ENCODE data around the gene BCAT1. TPM values are rescaled to one million over a fixed set of nuclear protein-coding genes. Genes with fewer than 3 reads are reported as not detected.
"Not testable (repeated sequence)": the region's sequence is repeated elsewhere in the genome, so short reads cannot be mapped to it uniquely, and the experiment has no call there.

The BCAT1 gene
- total and polyA plus RNA-seq, 2 donors (not counting 3 experiments of a cell fraction or from before 2014, with no cell fraction given): 21.6 to 267 TPM

DNA sequence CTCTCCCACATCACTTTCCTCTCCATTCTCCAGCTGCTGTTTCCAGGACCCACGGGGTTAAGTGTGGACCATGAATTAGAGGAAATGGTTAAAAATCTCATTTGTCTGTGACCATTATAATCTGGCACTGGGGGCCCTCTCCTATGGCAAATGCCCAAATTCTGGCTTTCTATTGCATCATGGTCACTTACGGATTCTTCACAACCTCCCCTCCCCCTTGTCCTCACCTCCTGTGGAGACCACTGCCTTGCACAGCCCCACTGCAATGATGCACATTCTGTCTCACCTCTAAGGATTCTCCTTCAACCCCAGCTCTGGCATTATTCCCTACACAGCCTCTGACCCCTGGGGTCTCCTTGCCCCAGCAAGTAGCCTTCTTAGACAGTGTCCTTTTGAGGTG is 18.9 kb downstream of the BCAT1 start:
- Histone ChIP-seq H3K27me3 (ENCODE audit: control insufficient read depth in 2 of 2, insufficient read depth in 2 of 2, low read length in 2 of 2) (no peaks in the 10 kb centered on the region), H4K20me1 (replicated peaks; ENCODE audit: control insufficient read depth, extremely low read depth, insufficient read depth, low read length) (no peaks in the 10 kb centered on the region), H3K27ac (ENCODE audit: insufficient read depth, low read depth, low read length) (no peak overlapping the region), H3K4me3 (replicated peaks in 1 of 3; ENCODE audit: insufficient read depth in 1 of 3, low read depth in 1 of 3, low read length in 3 of 3) (no peak overlapping the region), H3K9me3 (replicated peaks; ENCODE audit: control insufficient read depth, insufficient read depth, low read length) (no peaks in the 10 kb centered on the region), H2AFZ (ENCODE audit: low read depth, low read length) (no peak overlapping the region), H3K79me2 (ENCODE audit: control insufficient read depth, insufficient read depth, low read length) (peaks cover 65% of the 10 kb centered on the region), H3K9ac (replicated peaks; ENCODE audit: extremely low read depth, insufficient read depth, low read length) (no peak overlapping the region), H3K4me1 (ENCODE audit: control insufficient read depth, extremely low read depth, insufficient read depth, low read length) (peaks cover 9% of the 10 kb centered on the region), H3K9me1 (replicated peaks; ENCODE audit: control insufficient read depth, extremely low read depth, insufficient read depth, low read length) (no peaks in the 10 kb centered on the region), H3K36me3 (ENCODE audit: control insufficient read depth in 2 of 2, extremely low read depth in 1 of 2, insufficient read depth in 2 of 2, low read length in 2 of 2) (no peaks in the 10 kb centered on the region), H3K4me2 (ENCODE audit: insufficient read depth, low read length) (no peak overlapping the region)
- FAIRE-seq (no peak), DNase-seq (ENCODE audit: low read depth, low spot score) (no peak)
- intact Hi-C loops (cut with micrococcal nuclease) (no loop called here), dilution Hi-C loops (cut with MboI; ENCODE audit: extremely low pct_ligation_motif_present, low sequenced_read_pairs) (no loop called here)
- no peak for TF ChIP-seq EZH2 (IDR thresholded peaks at IDR 0.05; ENCODE audit: borderline replicate concordance, low read depth, low read length, severe bottlenecking)
- TF ChIP-seq POLR2AphosphoS5 (IDR thresholded peaks at IDR 0.05; ENCODE audit: insufficient read depth, low read depth, low read length): no peak
- TF ChIP-seq, protein P1, sequence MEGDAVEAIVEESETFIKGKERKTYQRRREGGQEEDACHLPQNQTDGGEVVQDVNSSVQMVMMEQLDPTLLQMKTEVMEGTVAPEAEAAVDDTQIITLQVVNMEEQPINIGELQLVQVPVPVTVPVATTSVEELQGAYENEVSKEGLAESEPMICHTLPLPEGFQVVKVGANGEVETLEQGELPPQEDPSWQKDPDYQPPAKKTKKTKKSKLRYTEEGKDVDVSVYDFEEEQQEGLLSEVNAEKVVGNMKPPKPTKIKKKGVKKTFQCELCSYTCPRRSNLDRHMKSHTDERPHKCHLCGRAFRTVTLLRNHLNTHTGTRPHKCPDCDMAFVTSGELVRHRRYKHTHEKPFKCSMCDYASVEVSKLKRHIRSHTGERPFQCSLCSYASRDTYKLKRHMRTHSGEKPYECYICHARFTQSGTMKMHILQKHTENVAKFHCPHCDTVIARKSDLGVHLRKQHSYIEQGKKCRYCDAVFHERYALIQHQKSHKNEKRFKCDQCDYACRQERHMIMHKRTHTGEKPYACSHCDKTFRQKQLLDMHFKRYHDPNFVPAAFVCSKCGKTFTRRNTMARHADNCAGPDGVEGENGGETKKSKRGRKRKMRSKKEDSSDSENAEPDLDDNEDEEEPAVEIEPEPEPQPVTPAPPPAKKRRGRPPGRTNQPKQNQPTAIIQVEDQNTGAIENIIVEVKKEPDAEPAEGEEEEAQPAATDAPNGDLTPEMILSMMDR (IDR thresholded peaks at IDR 0.05; ENCODE audit: extremely low read depth in 1 of 2, insufficient read depth in 1 of 2, low read depth in 1 of 2, low read length in 2 of 2): no peak
- TF ChIP-seq MYC (IDR thresholded peaks at IDR 0.05; ENCODE audit: low read depth, low read length): no peak
- no peak for TF ChIP-seq JUN (IDR thresholded peaks at IDR 0.05; ENCODE audit: borderline replicate concordance, insufficient read depth, insufficient read length, low read depth)
- ChIA-PET CTCF (interaction anchor here (1.8 kb wide), 1 partner anchor 15 kb away, joined by 4 read pairs; no protein-coding TSS in a partner anchor), POLR2A (interaction anchor here (0.9 kb wide), 1 partner anchor 8 kb away, joined by 3 read pairs; no protein-coding TSS in a partner anchor)
- no TSS peak for BruUV-seq (replicated peaks)

GRCh38 chr12:24928533-24929306 is 20.2 kb downstream of the BCAT1 start:
- H3K9me3 ChIP-seq (replicated peaks; ENCODE audit: control insufficient read depth, insufficient read depth, low read length); H3K9ac ChIP-seq (replicated peaks; ENCODE audit: extremely low read depth, insufficient read depth, low read length); dilution Hi-C loops (cut with MboI; ENCODE audit: extremely low pct_ligation_motif_present, low sequenced_read_pairs); H3K4me1 ChIP-seq (ENCODE audit: control insufficient read depth, extremely low read depth, insufficient read depth, low read length); BruUV-seq (replicated peaks); CTCF ChIA-PET; H3K4me2 ChIP-seq (ENCODE audit: insufficient read depth, low read length); H3K36me3 ChIP-seq (ENCODE audit: control insufficient read depth in 2 of 2, extremely low read depth in 1 of 2, insufficient read depth in 2 of 2, low read length in 2 of 2); H3K9me1 ChIP-seq (replicated peaks; ENCODE audit: control insufficient read depth, extremely low read depth, insufficient read depth, low read length); FAIRE-seq; H3K4me3 ChIP-seq (replicated peaks in 1 of 3; ENCODE audit: insufficient read depth in 1 of 3, low read depth in 1 of 3, low read length in 3 of 3); intact Hi-C loops (cut with micrococcal nuclease); H2AFZ ChIP-seq (ENCODE audit: low read depth, low read length); H3K27me3 ChIP-seq (ENCODE audit: control insufficient read depth in 2 of 2, insufficient read depth in 2 of 2, low read length in 2 of 2); DNase-seq (ENCODE audit: low read depth, low spot score); H4K20me1 ChIP-seq (replicated peaks; ENCODE audit: control insufficient read depth, extremely low read depth, insufficient read depth, low read length); H3K27ac ChIP-seq (ENCODE audit: insufficient read depth, low read depth, low read length): not testable (repeated sequence)
- POLR2A ChIA-PET: interaction anchor here (0.6 kb wide), 1 partner anchor 17 kb away, joined by 3 read pairs; no protein-coding TSS in a partner anchor
- peaks cover 67% of the 10 kb centered on the region for H3K79me2 ChIP-seq (ENCODE audit: control insufficient read depth, insufficient read depth, low read length)
